Measurements from ENCODE around the gene MATN4.
"Not testable (repeated sequence)": the region's sequence is repeated elsewhere in the genome, so short reads cannot be mapped to it uniquely, and the experiment has no call there.

MATN4 gene, protein sequence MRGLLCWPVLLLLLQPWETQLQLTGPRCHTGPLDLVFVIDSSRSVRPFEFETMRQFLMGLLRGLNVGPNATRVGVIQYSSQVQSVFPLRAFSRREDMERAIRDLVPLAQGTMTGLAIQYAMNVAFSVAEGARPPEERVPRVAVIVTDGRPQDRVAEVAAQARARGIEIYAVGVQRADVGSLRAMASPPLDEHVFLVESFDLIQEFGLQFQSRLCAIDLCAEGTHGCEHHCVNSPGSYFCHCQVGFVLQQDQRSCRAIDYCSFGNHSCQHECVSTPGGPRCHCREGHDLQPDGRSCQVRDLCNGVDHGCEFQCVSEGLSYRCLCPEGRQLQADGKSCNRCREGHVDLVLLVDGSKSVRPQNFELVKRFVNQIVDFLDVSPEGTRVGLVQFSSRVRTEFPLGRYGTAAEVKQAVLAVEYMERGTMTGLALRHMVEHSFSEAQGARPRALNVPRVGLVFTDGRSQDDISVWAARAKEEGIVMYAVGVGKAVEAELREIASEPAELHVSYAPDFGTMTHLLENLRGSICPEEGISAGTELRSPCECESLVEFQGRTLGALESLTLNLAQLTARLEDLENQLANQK

GRCh38 chr20:45308117-45308778 lies at the start of gene MATN4:
Gene MATN4, minus strand, starts transcription at chr20:45308299. Its CDS starts 2,717 bp downstream, at chr20:45305582.
- DNase-seq = no peak

GRCh38 chr20:45355209-45356084 lies 47.3 kb upstream of the MATN4 start:
- no peak for DNase-seq

- no peak for DNase-seq
Measured at GRCh38 chr20:45354423-45355208, 46.5 kb upstream of the MATN4 start.

DNA sequence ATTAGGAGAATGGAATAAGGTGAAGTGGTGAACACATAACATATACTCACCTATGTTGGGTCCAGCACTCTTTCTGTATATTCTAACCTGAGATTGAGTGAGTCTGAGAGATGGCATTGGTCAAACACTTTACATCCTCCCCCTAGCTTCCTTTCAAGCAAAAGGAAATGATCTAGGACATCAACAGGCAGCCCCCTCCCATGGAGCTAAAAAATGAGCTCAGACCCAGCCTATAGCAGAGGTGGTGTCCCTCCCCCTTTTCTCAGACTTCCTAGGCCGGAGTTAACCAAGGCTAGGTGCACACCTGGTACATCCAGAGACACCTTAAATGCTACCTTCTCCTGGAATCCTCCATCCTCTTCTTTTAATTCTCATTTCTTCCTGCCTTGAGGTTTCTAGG lies 45.6 kb upstream of the MATN4 start:
- DNase-seq = no peak

- DNase-seq = no peak
Measured at GRCh38 chr20:45352729-45353128, 44.6 kb upstream of the MATN4 start.

GRCh38 chr20:45350795-45351194 lies 42.7 kb upstream of the MATN4 start:
- not testable (repeated sequence) for DNase-seq

DNA sequence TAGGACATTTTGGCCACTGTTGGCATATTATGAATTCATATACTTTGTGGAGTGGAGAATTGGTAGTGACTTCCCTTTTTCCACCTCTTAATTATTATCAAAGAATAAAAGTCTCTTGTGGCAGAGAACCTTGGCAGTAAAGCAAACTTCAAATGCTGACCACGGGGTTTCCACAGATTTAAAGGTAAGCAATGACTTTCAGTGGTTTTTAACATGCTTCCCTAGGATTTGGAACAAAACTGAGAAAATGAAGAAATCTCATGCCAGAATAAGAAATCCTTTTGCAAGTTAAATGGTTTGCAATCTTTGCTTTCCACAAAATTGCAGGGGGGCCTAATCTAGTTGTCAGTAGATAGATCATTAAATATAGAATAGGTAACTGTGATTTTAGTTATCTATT lies 42.1 kb upstream of the MATN4 start:
- no peak for DNase-seq

- peak in 1 of 2 donors; percentile 25 for DNase-seq
Measured at GRCh38 chr20:45347936-45348778, 40.1 kb upstream of the MATN4 start, which contains the start of gene SDC4. Gene SDC4, minus strand, starts transcription at chr20:45348424. Its CDS starts 40 bp downstream, at chr20:45348384.

DNA sequence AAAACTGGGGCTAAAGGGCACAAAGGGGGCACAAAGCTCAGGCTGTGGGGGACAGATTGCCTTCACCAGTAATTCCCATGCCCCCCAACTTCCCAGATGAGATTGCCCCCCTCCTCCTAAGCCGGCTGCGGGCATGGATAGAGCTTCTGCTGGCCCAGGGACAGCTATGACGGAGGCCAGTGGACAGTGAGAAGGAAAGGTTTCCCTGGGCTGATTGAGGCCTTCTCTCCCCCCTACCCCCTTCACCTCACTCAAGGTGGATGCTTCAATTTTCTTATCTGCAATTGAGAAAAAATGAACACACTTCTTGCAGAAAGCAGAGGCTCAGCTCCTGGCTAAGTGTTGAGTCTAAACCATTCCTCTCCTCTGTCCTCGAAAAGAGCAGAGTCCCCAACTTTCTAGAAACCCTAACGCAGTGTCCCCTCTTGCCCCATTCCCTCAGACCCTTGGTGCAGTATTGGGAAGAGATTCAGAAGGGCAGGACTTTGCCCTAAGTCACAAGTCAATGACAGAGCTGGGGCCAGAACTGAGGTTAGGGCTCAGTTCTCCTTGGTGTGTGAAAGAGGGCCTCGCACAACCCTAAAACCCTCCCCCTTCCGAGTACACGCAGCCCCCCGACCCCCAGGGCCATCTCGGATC lies 39.3 kb upstream of the MATN4 start:
- DNase-seq = no peak

- no peak for DNase-seq
Measured at GRCh38 chr20:45346851-45347250, 38.8 kb upstream of the MATN4 start.

- DNase-seq = no peak
Measured at GRCh38 chr20:45346291-45346718, 38.2 kb upstream of the MATN4 start.

- peak in 1 of 2 donors; percentile 6 for DNase-seq
Measured at GRCh38 chr20:45345104-45345936, 37.2 kb upstream of the MATN4 start.

GRCh38 chr20:45344168-45344860 lies 36.2 kb upstream of the MATN4 start:
- DNase-seq = peak in 1 of 2 donors; percentile 13

DNA sequence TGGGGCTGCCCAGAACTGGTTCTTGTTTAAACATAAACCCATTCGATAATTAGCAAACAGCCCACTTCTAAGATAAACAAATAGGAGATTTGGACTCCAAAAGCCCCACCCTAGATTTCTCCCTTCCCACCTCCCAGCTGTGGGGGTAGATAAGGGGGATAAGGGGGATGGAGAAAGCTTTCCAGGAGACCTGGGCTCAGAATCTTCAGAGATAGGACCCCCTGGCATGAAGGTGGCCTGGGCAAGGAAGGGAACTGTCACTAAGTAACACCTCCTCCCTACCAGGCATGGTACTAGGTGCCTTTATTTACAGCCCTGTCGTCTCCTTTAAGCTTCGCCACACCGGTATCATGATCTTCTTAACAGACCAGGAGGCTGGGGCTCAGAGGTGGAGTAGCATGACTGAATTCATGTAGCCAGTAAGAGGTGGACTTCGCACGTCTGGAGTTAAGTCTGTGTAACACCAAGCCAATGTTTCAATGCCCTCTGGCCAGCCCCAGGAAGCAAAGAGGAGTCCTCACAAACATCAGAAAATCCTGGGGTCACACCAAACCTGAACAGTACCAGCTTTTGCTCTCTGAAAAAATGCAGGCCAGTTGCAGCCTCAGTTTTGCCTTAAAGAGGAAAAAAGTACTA lies 35.6 kb upstream of the MATN4 start:
- no peak for DNase-seq

- DNase-seq = no peak
Measured at GRCh38 chr20:45342855-45343531, 34.9 kb upstream of the MATN4 start.

GRCh38 chr20:45341939-45342854 lies 34.1 kb upstream of the MATN4 start:
- peak; percentile 23 to 46 for DNase-seq

DNA sequence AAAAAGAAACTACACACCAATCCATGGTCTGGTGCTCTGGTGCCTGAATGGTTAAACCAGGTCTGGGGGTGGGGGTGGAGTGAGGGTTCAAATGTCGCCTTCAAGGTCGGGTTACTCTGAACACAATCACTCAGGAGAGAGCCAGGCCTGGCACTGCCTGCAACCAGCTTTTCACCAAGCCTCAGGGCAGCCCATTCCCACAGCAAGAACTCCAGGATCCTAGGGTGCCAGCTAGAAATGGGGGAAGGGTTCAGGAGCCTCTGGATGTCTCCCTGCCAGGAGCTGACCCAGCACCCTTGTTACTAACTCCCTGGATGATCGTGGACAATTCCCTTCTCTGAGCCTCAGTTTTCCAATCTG lies 33.5 kb upstream of the MATN4 start:
- no peak for DNase-seq
